GM12873 (cell line): Measurements from ENCODE around the gene PLB1.

ENCODE experiments used
- CTCF ChIP-seq: IDR thresholded peaks from 2 replicates; pipeline ENCODE4 v1.5.1; 2012; ENCODE audit warnings: low read depth, mild to moderate bottlenecking, moderate library complexity, low read length, control low read depth; ENCODE audit not compliant: insufficient read depth; ENCODE audit errors: missing control alignments

The PLB1 gene

GRCh38 chr2:28602136-28602660 is 106.3 kb downstream of the PLB1 start:
- no peak for TF ChIP-seq CTCF

- no peak for TF ChIP-seq CTCF
These were observed 107.1 kb downstream of the PLB1 start for GRCh38 chr2:28602751-28603639.

DNA sequence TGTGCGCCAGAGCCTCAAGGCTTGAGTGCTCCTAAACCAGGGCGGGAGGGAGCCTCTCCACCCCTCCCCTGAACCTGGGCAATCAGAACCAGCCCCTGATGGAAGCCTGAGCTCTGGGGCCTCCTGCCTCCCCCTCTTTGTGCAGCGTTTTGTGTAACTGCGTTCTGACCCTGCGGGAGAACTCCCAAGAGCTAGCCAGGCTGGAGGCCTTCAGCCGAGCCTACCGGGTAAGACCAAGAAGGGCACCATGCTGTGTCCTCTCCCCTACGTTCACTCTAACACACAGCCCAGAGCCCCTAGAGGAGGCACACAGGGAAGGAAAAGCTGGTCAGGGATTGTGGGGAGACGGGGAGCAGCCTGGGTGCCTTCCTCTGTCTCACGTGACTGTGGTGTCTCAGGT is 108.0 kb downstream of the PLB1 start:
- no peak for TF ChIP-seq CTCF

GRCh38 chr2:28604284-28604843 is 108.5 kb downstream of the PLB1 start:
- TF ChIP-seq CTCF = no peak

GRCh38 chr2:28606986-28607441 is 111.2 kb downstream of the PLB1 start:
- no peak for TF ChIP-seq CTCF

- no peak for TF ChIP-seq CTCF
These were observed 112.1 kb downstream of the PLB1 start for GRCh38 chr2:28607730-28608499.
